Measurements from ENCODE around the gene SLIT3. TPM values are rescaled to one million over a fixed set of nuclear protein-coding genes. Genes with fewer than 3 reads are reported as not detected.

The SLIT3 gene
- total RNA-seq, 1 experiment from 2014 or later: 0.92 TPM

GRCh38 chr5:169244812-169245211, 56.1 kb downstream of the SLIT3 start:
- H3K4me2 ChIP-seq (ENCODE audit: insufficient read depth, insufficient read length, low read length): no peak overlapping the region

More at GRCh38 chr5:169244812-169245211, 56.1 kb downstream of the SLIT3 start:
- H3K27ac Mint-ChIP-seq: no peak overlapping the region
- Histone ChIP-seq H2BK15ac (ENCODE audit: low read depth, low read length) (no peak overlapping the region), H2BK12ac (ENCODE audit: insufficient read length, low read depth, low read length) (no peak overlapping the region), H3K14ac (ENCODE audit: insufficient read depth, low read length) (peak overlapping the region; percentile 8; the same call in 1 of the 2 replicates), H3K4me1 (ENCODE audit: insufficient read depth, low read length) (no peaks in the 10 kb centered on the region), H3K18ac (ENCODE audit: insufficient read length, low read depth, low read length) (no peak overlapping the region), H3K79me1 (ENCODE audit: insufficient read depth, low read depth, low read length, poor library complexity, severe bottlenecking) (no peaks in the 10 kb centered on the region), H4K5ac (ENCODE audit: insufficient read length, low read depth, low read length) (no peak overlapping the region), H3K79me2 (ENCODE audit: insufficient read depth, low read length) (no peaks in the 10 kb centered on the region), H4K8ac (replicated peaks; ENCODE audit: insufficient read length, low read depth, low read length) (no peak overlapping the region), H2AFZ (ENCODE audit: low read length) (no peak overlapping the region), H4K20me1 (ENCODE audit: control insufficient read depth, insufficient read depth, insufficient read length) (no peaks in the 10 kb centered on the region), H4K91ac (ENCODE audit: insufficient read length, low read depth, low read length) (no peak overlapping the region), H3K9ac (ENCODE audit: extremely low read depth, insufficient read length, low read length) (no peak overlapping the region), H3K23me2 (ENCODE audit: insufficient read length, low read depth, low read length, poor library complexity, severe bottlenecking) (no peaks in the 10 kb centered on the region), H3K4ac (ENCODE audit: low read depth, low read length) (no peak overlapping the region), H3K9me3 (ENCODE audit: control insufficient read depth, low read depth, low read length) (no peaks in the 10 kb centered on the region), H2BK120ac (ENCODE audit: low read depth, low read length, poor library complexity, severe bottlenecking) (no peak overlapping the region), H3K56ac (ENCODE audit: insufficient read length, low read depth, low read length) (no peak overlapping the region), H3K23ac (ENCODE audit: insufficient read length, low read depth, low read length) (no peak overlapping the region), H2AK5ac (ENCODE audit: insufficient read length, low read length) (no peak overlapping the region), H2BK5ac (ENCODE audit: insufficient read length, low read length) (no peak overlapping the region), H2BK20ac (ENCODE audit: low read depth, low read length, poor library complexity, severe bottlenecking) (no peak overlapping the region), H3K27ac (ENCODE audit: insufficient read length, low read depth, low read length) (no peak overlapping the region), H3K27me3 (ENCODE audit: insufficient read depth, low read length) (no peaks in the 10 kb centered on the region), H3T11ph (ENCODE audit: low read length) (no peak overlapping the region)
- H3K4me3 Mint-ChIP-seq: no peak overlapping the region
- TF ChIP-seq CTCF (conservative IDR thresholded peaks at IDR 0.05): no peak
- no peaks in the 10 kb centered on the region for H3K4me1 Mint-ChIP-seq
- no peak for DNase-seq
- no CpG with 5 or more reads among the region's 3 CpGs for WGBS (ENCODE audit: extremely low coverage, insufficient read length, low lambda C conversion rate)
- H3K27me3 Mint-ChIP-seq (ENCODE audit: low read depth): peaks cover 24% of the 10 kb centered on the region
- H3K9me3 Mint-ChIP-seq: peaks cover 0 to 7% of the 10 kb centered on the region in 2 experiments; a peak in 2 of 5 replicates
- H3K36me3 Mint-ChIP-seq (ENCODE audit: insufficient read depth in 1 of 3, low read depth in 3 of 3): no peaks in the 10 kb centered on the region
